GM19324 (cell line): Measurements from ENCODE around the gene DPRX.

ENCODE experiments used
- ATAC-seq: cut with Tn5 transposase; IDR thresholded peaks from one replicate; pipeline ENCODE4 v1.9.1; 2021; ENCODE audit warnings: mild to moderate bottlenecking, moderate library complexity; ENCODE audit not compliant: unreplicated experiment, low FRiP score

The DPRX gene

GRCh38 chr19:53631949-53632407, at the start of gene DPRX:
TSS of gene DPRX (plus strand) at chr19:53631999. CDS start at chr19:53632107, 108 bp downstream.
- ATAC-seq: no peak

- ATAC-seq: no peak
Measured at GRCh38 chr19:53583181-53583580, 48.6 kb upstream of the DPRX start.

GRCh38 chr19:53586277-53586691, 45.5 kb upstream of the DPRX start:
- ATAC-seq: no peak

- no peak for ATAC-seq
Measured at GRCh38 chr19:53594811-53595509, 36.8 kb upstream of the DPRX start.

GRCh38 chr19:53595510-53595867, 36.3 kb upstream of the DPRX start:
- no peak for ATAC-seq

GRCh38 chr19:53596056-53596455, 35.7 kb upstream of the DPRX start:
- ATAC-seq: no peak

DNA sequence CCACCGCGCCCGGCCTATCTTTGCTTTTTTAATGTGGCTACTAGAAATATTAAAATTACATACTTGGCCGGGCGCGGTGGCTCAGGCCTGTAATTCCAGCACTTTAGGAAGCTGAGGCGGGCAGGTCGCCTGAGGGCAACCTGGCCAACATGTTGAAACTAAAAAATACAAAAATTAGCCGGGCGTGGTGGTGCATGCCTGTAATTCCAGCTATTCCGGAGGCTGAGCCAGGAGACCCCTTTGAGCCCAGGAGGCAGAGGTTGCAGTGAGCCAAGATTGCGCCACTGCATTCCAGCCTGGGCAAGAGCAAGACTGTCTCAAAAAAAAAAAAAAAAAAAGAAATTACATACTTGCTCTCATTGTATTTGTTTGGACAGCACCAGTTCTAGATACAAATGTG, 34.8 kb upstream of the DPRX start:
- ATAC-seq: no peak

- ATAC-seq: no peak
Measured at GRCh38 chr19:53598361-53598760, 33.4 kb upstream of the DPRX start.

GRCh38 chr19:53600217-53600616, 31.6 kb upstream of the DPRX start:
- ATAC-seq: no peak

DNA sequence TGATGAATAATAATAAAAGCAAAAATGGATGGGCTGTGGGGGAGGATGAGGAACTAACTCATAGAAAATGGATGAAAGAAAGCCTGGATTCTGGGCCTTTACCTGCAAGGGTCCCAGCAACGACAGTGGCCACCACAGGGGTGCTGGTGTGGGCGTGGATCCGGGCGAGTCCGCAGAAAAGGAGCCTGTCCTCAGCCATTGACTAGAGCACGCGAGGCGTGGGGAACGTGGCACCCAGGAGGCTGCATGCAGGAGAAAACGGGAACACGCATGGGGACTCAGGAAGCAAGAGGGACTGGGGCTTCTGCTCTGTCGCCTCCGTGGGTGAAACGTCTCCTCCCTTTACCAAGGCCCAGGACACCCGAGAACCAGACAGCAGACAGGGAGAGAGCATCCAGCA, 25.8 kb upstream of the DPRX start:
- ATAC-seq: no peak

DNA sequence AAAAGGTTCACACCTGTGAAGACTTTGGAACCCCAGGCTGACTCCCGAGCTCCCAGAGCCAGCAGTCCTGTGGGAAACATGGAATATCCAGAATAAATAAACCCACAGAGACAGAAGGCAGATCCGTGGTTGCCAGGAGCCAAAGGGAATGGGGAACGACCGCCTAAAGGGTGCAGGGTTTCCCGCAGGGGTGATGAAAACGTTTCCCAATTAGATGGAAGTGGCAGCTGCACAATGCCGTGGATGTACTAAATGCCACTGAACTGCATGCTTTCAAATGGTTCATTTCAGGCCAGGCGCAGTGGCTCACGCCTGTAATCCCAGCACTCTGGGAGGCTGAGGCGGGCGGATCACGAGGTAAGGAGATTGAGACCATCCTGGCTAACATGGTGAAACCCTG, 23.4 kb upstream of the DPRX start:
- no peak for ATAC-seq

DNA sequence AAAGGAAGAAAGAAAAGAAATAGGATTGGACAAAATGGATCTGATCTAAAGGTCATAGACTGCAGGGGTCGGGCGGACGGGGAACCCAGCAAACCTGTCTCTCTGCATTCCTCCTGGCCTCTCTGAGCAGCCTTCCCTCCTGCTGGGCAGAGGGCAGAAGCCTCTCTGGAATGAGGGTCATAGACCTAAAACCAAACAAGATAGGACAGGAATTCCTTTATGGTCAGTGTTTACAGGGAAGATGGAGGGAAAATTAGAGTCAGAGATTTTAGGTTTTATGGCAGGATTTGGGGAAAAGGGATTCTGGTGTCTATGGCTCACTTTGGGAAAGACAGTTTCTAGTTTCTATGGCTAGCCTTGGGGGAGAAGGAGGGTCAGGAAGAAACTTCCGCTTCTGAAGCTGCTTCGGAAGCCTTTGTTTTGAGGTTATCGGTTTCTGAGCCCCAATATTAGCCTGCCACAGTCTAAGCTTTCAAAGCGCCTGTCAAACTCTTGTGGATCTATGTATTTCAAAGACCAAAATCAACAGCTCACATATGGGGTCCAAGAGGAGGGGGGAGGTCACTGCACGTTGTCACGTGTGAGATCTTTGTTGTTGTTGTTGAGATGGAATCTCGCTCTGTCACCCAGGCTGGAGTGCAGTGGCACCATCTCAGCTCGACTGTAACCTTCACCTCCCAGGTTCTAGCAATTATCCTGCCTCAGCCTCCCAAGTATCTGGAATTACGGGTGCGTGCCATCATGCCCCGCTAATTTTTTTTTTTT, 18.9 kb upstream of the DPRX start:
- ATAC-seq: no peak

- no peak for ATAC-seq
Measured at GRCh38 chr19:53621885-53622740, 9.7 kb upstream of the DPRX start.

- no peak for ATAC-seq
Measured at GRCh38 chr19:53624771-53625545, 6.8 kb upstream of the DPRX start.

GRCh38 chr19:53626486-53626885, 5.3 kb upstream of the DPRX start:
- ATAC-seq: no peak

DNA sequence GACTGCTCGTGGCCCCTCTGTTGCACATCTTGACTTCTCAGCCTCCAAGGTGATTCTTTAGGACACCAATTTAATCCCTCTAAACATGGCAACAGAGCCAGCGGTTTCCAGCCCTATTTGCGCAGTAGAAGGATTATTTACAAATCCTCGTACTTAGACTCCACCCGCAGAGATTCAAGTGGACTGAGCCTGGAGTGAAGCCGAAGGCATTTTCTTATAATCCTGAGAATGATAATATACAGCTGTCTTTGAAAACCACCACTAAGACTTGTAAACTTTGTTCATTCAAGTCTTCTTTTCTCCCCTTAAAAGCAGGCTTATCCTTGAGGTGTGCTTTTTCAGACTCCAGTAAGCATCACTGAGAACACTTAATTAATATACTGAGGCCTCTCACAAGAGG, 4.8 kb upstream of the DPRX start:
- no peak for ATAC-seq

- ATAC-seq: no peak
Measured at GRCh38 chr19:53634768-53635167, 3.0 kb downstream of the DPRX start.

DNA sequence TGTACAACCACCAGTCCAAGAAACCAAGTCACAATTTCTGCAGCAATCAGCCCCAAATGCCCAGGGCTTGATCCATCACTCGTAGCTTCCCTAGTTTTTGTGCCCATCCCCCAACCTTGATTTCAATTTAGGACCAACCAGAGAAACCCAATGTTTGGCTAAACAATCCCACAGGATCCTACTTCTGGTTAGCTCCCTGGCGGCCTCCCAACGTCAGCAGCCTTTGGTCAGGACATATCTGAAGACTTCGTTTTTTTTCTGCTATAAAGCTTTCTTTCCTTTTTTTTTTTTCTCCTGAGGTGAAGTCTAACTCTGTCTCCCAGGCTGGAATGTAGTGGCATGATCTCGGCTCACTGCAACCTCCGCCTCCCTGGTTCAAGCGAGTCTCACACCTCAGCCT, 7.7 kb downstream of the DPRX start:
- ATAC-seq: no peak

GRCh38 chr19:53642381-53643099, 10.7 kb downstream of the DPRX start:
- no peak for ATAC-seq
